AG04449 (cell line): Measurements from ENCODE around the gene FOXN1.

ENCODE experiments used
- CTCF ChIA-PET: fragments of 350-600 bp; formaldehyde crosslinking; extraction: SDS; loops from one replicate; lab custom pipeline; 2021; ENCODE audit warnings: antibody characterized with exemption; lab: Yijun Ruan, JAX
- POLR2A ChIA-PET: fragments of 400-600, 350-600 bp; formaldehyde crosslinking; extraction: SDS; loops from one replicate; lab custom pipeline; 2020; ENCODE audit warnings: antibody characterized with exemption, inconsistent platforms; lab: Yijun Ruan, JAX
- DNase-seq: peaks from one replicate; pipeline ENCODE4 v3.0.0-alpha.2; 2010; ENCODE audit warnings: low read depth, low spot score
- H3K4me3 ChIP-seq: 2 replicates; pipeline ENCODE4 v1.5.1; 2011; ENCODE audit warnings: low read depth, mild to moderate bottlenecking, control low read depth, low read length
- TF ChIP-seq, protein P1 (sequence below): IDR thresholded peaks from one replicate; pipeline ENCODE4 v1.5.1; 2011; ENCODE audit warnings: mild to moderate bottlenecking, moderate library complexity, low read length, control low read depth, inconsistent platforms; ENCODE audit not compliant: insufficient read depth; ENCODE audit errors: missing control alignments

FOXN1 gene

DNA sequence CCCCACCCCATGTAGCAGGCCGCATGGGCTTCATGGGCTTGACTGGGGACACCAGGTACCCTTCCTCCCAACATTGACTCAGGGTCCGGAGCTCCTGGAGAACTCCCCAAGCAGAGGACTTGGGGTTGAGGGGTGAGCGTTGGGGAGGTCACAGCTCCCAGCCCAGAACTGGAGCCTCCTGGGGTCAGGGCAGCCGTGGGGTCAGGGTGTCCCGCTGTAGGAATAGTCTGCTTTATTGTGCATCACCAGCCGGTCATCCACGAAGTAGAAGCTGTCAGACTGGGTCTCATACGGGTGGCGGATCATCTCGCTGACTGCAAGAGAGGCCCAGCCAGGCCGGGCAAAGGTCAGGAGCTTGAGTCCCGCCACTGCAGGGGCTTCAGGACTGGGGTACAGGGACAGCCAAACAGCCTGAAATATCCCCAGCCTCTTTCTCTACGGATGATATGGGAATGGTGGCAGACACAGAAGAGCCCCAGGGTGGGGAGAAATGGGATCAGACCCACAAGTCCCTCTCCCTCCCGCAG, 41.0 kb downstream of the FOXN1 start:
- no peak for DNase-seq
- TF ChIP-seq, protein P1, sequence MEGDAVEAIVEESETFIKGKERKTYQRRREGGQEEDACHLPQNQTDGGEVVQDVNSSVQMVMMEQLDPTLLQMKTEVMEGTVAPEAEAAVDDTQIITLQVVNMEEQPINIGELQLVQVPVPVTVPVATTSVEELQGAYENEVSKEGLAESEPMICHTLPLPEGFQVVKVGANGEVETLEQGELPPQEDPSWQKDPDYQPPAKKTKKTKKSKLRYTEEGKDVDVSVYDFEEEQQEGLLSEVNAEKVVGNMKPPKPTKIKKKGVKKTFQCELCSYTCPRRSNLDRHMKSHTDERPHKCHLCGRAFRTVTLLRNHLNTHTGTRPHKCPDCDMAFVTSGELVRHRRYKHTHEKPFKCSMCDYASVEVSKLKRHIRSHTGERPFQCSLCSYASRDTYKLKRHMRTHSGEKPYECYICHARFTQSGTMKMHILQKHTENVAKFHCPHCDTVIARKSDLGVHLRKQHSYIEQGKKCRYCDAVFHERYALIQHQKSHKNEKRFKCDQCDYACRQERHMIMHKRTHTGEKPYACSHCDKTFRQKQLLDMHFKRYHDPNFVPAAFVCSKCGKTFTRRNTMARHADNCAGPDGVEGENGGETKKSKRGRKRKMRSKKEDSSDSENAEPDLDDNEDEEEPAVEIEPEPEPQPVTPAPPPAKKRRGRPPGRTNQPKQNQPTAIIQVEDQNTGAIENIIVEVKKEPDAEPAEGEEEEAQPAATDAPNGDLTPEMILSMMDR: no peak
- POLR2A ChIA-PET: no interaction called here
- no peak overlapping the region for H3K4me3 ChIP-seq
- CTCF ChIA-PET: interaction anchor here (1.0 to 8.9 kb wide), 13 partner anchors 10 to 99 kb away, joined by 3 to 107 read pairs (median 11); partner anchors contain the start of gene PIGS

DNA sequence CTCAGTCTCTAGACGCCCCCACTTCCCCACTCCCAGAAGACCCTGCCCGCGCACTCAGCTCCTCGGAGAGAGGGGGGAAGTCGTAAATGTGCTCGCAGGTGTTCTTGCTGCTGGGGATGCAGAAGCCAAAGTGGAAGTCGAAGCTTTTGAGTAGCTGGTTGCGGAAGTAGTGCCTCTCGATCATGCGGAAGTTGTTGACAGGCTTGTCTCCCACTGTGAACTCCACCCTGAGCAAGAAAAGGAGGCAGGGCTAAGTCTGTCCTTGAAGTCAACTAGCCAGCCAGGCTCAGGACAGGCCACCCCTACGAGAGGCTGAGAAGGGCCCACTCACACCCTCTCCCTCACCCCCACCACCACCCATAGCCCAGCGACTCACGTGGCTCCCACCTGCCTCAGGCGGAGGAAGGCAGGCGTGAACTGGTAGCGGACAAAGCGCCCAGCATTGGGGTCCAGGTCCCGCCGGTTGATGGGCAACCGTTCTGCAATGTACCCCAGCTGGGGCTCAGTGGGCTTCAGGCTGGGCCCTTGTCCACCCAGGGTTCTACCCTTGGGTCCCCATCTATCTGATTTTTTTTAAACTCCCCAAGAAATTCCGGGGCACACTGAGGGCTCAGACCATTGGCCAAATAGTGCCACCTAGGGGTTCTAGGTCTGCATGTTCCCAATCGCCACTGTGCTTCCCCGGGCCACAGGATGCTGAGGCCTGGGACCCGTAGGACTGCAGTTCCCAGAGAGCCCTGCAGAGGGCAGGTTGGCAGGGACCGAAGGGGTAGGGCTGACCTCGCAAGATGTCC, 41.7 kb downstream of the FOXN1 start:
- CTCF ChIA-PET: interaction anchor here (0.6 to 8.9 kb wide), 18 partner anchors 10 to 100 kb away, joined by 3 to 107 read pairs (median 6); partner anchors contain the start of gene PIGS
- DNase-seq: no peak
- POLR2A ChIA-PET: no interaction called here
- no peak overlapping the region for H3K4me3 ChIP-seq
- TF ChIP-seq, protein P1: peak; percentile 87

DNA sequence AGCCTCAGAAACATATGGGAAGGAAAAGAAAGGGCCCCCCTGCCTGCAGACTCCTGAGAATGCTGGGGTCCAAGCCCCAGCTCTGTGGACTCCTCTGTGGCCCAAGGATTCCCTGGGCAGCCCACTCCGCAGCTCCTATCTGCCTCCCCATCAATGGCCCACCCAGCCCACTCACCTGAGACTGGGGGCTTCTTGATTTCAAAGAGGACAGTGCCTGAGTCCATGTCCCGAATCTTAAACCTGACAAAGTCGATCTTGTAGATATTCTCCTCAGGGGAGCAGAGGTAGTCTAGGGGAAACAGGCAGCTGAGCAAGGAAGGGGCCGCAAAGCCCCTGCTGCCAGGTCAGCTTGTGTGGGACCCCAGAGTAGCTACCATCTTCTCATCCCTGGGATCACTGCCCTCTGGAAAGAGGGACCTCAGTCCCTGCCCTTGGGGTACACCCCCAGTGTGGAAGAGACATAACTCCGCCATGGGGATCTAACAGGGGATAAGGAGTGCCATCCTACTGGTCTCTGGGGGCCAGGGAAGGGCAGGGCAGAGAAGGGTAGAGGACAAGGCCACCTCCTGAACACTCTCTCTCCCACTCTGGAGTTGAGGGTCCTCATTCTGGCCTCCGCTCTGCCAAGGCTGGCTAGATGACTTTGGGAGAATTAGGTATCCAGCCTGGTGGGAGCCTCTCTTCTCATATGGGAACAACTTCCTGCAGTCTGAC, 42.4 kb downstream of the FOXN1 start:
- POLR2A ChIA-PET: no interaction called here
- no peak for DNase-seq
- TF ChIP-seq, protein P1: no peak
- CTCF ChIA-PET: interaction anchor here (0.6 to 8.9 kb wide), 15 partner anchors 10 to 65 kb away, joined by 3 to 107 read pairs (median 4); partner anchors contain the start of gene PIGS
- no peak overlapping the region for H3K4me3 ChIP-seq

DNA sequence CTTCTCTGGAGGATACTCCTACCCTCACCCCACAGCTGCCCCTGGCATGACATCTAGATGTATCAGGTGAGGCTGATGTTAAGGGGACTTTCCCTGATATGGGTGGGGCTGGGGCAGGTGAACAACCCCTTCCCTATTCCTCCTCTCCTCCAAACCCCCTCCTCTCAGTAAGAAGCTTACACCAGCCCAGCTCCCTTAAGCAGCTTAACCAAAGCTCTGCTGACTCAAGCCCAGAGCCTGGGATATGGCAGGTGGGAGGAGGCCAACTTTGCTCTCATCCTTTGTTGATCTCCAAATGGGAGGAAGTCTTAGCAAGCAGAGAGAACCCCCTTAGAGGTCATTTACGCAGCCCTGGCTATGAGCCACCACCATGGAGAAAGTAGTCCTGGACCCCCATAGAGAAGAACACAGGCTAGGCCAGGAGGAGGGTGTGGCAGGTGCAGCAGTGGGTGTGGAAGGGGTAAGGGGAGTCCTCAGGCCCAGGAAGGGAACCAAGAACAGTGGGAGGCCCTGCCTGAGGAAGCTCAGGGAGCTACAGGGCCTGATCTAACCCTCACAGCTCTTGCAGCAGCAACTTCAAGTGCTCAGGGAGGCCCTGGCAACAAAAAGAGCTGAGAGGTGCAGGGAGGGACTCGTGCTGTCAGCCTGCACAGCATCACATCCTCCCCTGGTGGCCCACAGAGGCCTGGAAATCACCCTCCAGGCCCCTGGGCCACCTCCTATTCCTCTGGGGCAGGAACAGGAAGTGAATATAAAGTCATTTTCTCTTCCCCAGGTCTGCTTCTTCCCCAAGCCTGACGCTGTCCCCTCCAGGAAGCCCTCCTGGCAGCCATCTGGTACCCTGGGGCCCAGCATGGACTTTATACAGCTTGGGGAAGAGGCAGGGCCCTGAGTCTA, 43.3 kb downstream of the FOXN1 start:
- ChIA-PET CTCF (interaction anchor here (0.6 to 8.9 kb wide), 7 partner anchors 9 to 55 kb away, joined by 3 to 107 read pairs (median 33); partner anchors contain the start of gene PIGS), POLR2A (no interaction called here)
- TF ChIP-seq, protein P1: no peak
- no peak overlapping the region for H3K4me3 ChIP-seq
- DNase-seq: no peak

DNA sequence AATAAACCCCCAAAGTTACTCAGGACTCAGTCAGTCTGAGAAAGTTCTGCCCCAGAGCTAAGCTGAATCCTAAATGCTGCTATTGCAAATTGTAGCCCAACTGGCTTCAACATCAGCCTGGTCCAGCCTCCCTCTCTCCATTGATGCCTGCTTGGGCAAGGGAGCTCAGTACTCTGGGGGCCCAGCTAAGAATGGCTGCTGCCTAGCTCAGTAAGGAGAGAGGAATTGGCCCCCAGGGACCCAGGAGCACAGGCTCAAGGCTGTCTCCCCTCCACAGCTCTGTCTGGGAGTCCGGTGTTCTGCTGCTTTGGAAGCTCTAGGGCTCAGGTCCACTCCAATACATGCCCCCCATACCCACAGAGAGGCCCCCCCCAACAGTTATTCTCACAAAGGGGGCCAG, 44.7 kb downstream of the FOXN1 start:
- ChIA-PET CTCF (interaction anchor here (0.7 to 8.9 kb wide), 10 partner anchors 13 to 170 kb away, joined by 3 to 107 read pairs (median 4); partner anchors contain the start of gene PIGS), POLR2A (interaction anchor here (1.9 kb wide), 1 partner anchor 21 kb away, joined by 6 read pairs; the partner anchor contains the start of gene PIGS)
- TF ChIP-seq, protein P1: no peak
- DNase-seq: no peak
- no peak overlapping the region for H3K4me3 ChIP-seq
